Stimulated activated CD4-positive, alpha-beta T cell treated with anti-CD3 and anti-CD28 coated beads, Interleukin-12 subunit alpha, Interleukin-12 subunit beta, amount 100 ng/mL, for 48 hours (primary cell): Measurements from ENCODE around the gene THAP8.
A peak's percentile ranks its signal among the peaks of the same experiment; 100 is the strongest.

ENCODE experiments used
- DNase-seq, 3 donors: peaks; one replicate each; pipeline ENCODE4 v3.0.0-alpha.2; 2020; ENCODE audit warnings: low read depth in 2 of 3, low spot score in 1 of 3

Gene THAP8

GRCh38 chr19:36030264-36031148 lies 23.6 kb downstream of the THAP8 start:
- no peak for DNase-seq

GRCh38 chr19:36028313-36029041 lies 25.6 kb downstream of the THAP8 start:
- no peak for DNase-seq

- DNase-seq = no peak
Observed at GRCh38 chr19:36027696-36028095, 26.4 kb downstream of the THAP8 start.

- DNase-seq = no peak
Observed at GRCh38 chr19:36026091-36026876, 27.8 kb downstream of the THAP8 start.

- no peak for DNase-seq
Observed at GRCh38 chr19:36025541-36025940, 28.5 kb downstream of the THAP8 start.

- no peak for DNase-seq
Observed at GRCh38 chr19:36023432-36023831, 30.7 kb downstream of the THAP8 start.

GRCh38 chr19:36019061-36019670 lies 34.9 kb downstream of the THAP8 start:
- DNase-seq = no peak

- peak; percentile 99 to 100 (median 100) for DNase-seq
Observed at GRCh38 chr19:36014012-36014924, 39.8 kb downstream of the THAP8 start, which contains the start of gene ALKBH6. Gene ALKBH6 (minus strand): TSS chr19:36014213. CDS start chr19:36013397, 816 bp downstream.

- no peak for DNase-seq
Observed at GRCh38 chr19:36013280-36014011, 40.6 kb downstream of the THAP8 start.

- no peak for DNase-seq
Observed at GRCh38 chr19:36010402-36010801, 43.7 kb downstream of the THAP8 start.

GRCh38 chr19:36009633-36010379 lies 44.3 kb downstream of the THAP8 start:
- DNase-seq = no peak

GRCh38 chr19:36009220-36009619 lies 44.9 kb downstream of the THAP8 start:
- peak in 1 of 3 donors; percentile 62 for DNase-seq

GRCh38 chr19:36008336-36008978 lies 45.6 kb downstream of the THAP8 start, which contains the start of gene SYNE4:
Gene SYNE4 (minus strand): TSS chr19:36008813. CDS start chr19:36008681, 132 bp downstream.
- DNase-seq = no peak

GRCh38 chr19:36006955-36007354 lies 47.1 kb downstream of the THAP8 start:
- DNase-seq = no peak

GRCh38 chr19:36003284-36003683 lies 50.8 kb downstream of the THAP8 start:
- DNase-seq = no peak

- no peak for DNase-seq
Observed at GRCh38 chr19:36001605-36002004, 52.5 kb downstream of the THAP8 start.

GRCh38 chr19:35996777-35997176 lies 57.3 kb downstream of the THAP8 start:
- DNase-seq = no peak
